Activated CD4-positive, alpha-beta T cell treated with anti-CD3 and anti-CD28 coated beads, Interleukin-10, Interleukin-2, amounts not matched to agents 100 ng/mL and 50 ng/mL, durations not matched to agents 16 hours and 8 hours (primary cell): ENCODE results near the gene NRG2.
A peak's percentile ranks its signal among the peaks of the same experiment; 100 is the strongest.

Source experiments
- DNase-seq: peaks from one replicate; pipeline ENCODE4 v3.0.0-alpha.2; 2020

NRG2 gene

DNA sequence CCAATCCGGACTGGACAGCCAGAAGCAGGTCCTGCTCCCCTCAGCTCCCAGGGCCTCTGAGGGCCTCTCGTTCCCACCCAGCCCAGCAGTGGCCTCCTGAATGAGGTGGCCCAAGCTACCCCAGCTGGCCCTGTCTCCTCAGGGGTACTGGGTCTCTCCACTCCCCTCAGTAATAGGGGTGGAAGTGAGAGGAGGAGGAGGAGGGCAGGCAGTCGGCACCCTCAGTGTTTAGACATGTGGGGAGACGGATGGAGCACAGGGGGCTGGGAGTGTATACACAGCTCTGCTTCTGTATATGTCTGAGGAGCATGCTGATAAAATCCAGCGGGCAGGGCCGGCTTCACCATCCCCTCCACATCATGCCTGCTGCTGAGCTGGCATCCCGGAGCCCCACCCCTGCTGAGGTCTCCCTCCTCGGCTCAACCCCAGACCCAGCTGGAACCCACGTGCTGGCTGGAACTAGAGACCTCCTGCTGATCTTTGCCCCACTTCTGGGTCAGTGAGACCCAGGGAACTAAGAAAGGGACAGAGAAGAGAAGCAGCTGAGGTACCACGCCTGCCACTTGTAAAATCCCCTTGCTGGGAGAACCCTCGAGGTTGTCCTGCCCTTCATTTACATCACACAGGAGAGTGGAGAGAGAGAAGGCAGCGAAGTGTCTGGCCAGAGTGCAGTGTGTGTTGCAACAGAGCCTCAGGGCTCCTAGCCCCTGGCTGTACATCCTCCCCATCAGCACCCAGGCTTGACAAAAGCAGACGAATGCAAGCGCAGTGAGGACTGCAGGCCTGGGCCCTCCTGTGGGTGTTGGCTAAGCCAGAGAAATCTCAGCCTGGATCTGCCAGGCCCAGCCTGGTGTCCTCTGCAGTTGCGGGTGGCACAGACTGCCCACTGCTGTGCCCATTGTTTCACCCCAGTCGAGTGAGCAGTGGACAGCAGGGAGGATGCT lies 170.0 kb downstream of the NRG2 start:
- DNase-seq = no peak

DNA sequence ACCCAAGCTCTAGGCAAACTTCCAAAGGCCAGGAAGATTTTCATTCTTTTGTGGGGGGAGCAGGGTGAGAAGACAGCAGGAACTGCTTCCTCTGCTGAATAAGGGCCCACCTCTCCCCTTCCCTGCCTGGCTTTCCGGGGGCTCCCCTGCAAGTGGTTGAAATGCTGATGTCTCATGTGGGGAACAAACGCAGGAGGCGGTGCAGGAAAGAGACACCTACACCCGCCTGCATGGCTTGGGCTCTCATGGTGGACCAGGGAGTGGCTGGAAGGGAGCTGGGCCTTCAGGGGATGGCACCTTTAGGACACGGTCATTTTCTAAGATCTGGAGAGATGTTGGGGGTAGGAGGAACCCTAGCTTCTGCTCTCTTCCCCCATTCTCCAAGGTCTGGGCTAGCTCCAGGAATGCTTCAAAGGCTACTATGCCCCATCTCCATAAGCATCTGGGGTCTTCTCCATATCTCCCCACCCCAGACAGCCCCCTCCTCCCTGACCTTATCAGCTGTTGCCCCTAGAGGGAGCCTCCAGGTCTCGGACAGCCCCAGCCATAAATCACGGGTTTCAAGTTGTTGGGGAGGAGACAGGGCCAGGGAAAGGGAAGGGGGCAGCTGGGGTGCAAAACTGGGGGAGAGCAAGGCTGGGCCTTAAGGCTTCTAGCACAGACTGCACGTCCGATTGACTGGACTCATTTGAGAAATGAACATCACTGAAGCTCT lies 170.9 kb downstream of the NRG2 start:
- DNase-seq = no peak

- no peak for DNase-seq
These were observed 171.5 kb downstream of the NRG2 start for GRCh38 chr5:139871614-139872013.

GRCh38 chr5:139870677-139871076 lies 172.4 kb downstream of the NRG2 start:
- no peak for DNase-seq

DNA sequence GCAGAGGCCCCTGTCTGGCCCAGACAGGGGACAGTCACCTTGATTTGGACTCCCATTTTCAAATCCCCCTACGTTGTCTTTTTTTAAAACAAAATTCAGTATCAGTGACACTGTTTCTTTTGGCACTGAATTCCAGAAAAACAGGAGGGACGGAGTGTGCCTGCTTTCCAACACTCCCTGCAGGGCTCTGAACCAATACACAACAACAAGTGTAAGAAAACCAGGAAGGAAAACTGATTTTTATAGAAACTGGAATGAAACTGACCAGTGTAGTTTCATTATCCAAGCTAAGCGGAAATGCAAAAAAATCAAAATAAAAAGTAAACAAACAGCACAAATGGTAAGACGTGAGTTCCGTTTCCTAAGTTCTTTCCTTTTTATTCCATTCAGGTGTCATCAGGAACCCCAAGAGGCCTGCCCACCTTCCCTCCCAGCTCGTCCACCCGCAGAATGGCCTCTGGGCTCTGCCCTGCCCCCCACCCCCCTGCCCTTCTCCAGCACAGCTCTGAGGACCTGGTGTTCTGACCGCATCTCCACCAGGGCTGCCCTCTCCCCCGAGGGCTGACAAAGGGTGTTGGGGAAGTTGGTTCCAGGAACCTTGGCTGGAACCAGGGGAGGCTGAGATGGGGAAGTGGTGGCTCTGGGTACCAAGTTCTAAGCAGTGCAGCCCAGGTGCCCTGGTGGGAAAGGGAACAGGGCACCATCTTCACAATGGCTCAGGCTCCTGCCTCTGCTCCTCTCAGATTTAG lies 173.9 kb downstream of the NRG2 start:
- DNase-seq = no peak

- DNase-seq = no peak
These were observed 175.5 kb downstream of the NRG2 start for GRCh38 chr5:139867581-139867980.

DNA sequence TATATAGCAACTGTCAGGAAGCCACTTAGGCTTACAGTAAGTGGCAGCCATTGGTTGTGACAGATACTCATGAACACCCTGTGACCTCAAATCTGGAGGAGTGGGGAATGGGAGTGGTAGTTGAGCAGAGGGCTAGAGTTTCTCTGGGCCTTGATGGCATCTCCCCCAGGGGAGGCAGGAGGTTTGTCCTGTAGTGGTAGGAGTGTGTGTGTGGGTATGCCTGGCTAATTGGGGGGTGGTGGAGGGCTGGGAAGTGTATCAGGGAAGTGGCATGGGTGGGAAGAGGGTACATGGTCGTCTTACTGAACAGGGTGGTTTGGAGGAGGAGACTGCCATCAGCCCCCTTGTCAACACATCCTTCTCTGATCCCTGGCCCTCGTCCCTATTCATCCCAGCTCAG lies 176.0 kb downstream of the NRG2 start:
- DNase-seq = no peak

- DNase-seq = no peak
These were observed 178.2 kb downstream of the NRG2 start for GRCh38 chr5:139864716-139865483.

GRCh38 chr5:139863855-139864558 lies 179.1 kb downstream of the NRG2 start:
- DNase-seq = peak; percentile 49

GRCh38 chr5:139863361-139863760 lies 179.7 kb downstream of the NRG2 start:
- no peak for DNase-seq

GRCh38 chr5:139862803-139863202 lies 180.3 kb downstream of the NRG2 start:
- no peak for DNase-seq

- DNase-seq = no peak
These were observed 180.8 kb downstream of the NRG2 start for GRCh38 chr5:139862313-139862712.

GRCh38 chr5:139861889-139862207 lies 181.3 kb downstream of the NRG2 start:
- DNase-seq = no peak

GRCh38 chr5:139861021-139861888 lies 181.8 kb downstream of the NRG2 start:
- DNase-seq = no peak

DNA sequence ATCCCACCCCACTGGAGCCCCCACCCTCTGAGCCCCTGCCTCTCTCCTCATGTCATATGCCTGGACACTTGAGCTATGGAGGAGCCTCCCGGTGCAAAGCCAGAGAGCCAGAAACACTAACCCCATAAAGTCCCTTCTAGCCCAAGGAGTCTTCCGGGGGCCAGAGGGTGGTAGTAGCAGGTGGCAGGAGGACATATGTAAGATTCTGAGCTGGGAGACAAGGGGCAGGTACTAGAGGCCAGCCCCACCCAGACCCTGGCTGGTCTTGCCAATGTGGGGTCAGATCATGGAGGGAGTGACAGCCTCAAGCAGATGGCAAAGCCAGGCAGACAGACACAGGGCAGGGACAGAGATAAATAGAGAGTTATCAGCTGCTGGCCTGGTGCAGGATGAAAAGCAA lies 184.1 kb downstream of the NRG2 start:
- no peak for DNase-seq

DNA sequence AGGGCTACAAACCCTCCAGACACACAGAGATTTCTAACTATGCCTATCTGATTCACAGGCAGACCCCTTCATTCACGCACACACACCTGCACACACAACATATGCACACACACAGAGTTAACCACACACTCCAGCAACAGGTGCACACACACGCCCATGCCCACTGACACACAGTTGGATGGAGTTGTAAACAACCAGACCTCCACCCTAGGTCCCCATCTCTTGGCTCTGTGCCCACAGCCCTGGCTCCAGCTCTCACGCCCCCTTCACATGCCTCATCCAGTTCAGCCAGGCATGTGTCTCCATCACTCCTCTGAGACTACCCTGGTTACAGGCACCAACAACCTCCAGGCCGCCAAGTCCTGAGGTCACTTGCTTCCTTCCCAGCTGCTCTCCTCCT lies 186.4 kb downstream of the NRG2 start:
- DNase-seq = no peak

DNA sequence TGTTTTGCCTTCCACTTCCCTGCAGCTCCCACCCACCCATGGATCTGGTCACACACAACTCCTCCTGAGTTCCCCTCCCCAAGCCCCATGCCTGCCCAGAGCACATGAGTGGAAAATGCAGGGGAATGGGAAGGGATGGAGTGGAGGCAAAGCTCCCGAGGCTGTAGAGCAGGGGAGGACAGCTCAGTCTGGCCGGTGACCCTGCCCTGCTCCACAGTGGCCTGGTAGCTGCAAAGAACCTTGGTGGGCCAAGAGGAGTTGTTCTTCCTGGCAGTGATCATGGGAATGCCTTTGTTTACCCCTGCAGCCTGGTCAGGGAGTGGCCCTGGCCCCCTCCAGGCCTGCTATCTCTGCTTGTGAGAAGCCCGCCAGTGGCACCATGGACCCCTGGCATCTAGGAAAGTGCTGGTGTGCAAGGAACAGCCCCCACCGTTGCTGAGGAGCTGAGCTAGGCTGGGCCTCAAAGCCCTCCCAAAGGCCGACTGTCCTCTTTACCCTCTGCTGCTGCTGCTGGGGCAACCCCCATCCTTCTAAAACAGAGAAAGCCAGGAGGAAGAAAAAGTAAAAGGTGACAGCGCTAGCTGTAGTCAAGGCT lies 187.1 kb downstream of the NRG2 start:
- no peak for DNase-seq

- no peak for DNase-seq
These were observed 187.6 kb downstream of the NRG2 start for GRCh38 chr5:139855451-139855850.

DNA sequence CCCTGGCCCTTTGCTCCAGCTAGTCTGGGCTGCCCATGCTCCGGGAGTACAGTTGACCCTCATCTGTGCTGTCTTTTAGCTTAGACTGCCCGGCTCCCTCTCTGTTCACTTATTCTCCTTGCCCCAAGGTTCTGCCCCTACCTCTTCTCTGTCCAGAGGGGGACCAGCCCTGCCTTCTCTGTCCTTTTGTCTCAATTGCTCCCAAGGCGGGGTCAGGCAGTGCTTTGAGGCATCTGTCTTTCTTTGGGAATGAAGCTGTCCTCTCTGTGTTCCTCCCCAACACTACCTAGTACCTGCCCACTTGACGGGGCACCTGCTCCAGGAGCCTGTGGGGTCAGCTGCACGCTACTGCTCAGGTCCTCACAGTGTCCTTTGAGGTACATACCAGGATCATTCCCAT lies 188.1 kb downstream of the NRG2 start:
- no peak for DNase-seq

- no peak for DNase-seq
These were observed 189.0 kb downstream of the NRG2 start for GRCh38 chr5:139854029-139854605.
